Measurements from ENCODE around the gene ZFYVE19.
"Not testable (repeated sequence)": the region's sequence is repeated elsewhere in the genome, so short reads cannot be mapped to it uniquely, and the experiment has no call there.

ZFYVE19 gene

GRCh38 chr15:40847223-40847961 is 40.5 kb downstream of the ZFYVE19 start:
- peak; percentile 71 for DNase-seq

DNA sequence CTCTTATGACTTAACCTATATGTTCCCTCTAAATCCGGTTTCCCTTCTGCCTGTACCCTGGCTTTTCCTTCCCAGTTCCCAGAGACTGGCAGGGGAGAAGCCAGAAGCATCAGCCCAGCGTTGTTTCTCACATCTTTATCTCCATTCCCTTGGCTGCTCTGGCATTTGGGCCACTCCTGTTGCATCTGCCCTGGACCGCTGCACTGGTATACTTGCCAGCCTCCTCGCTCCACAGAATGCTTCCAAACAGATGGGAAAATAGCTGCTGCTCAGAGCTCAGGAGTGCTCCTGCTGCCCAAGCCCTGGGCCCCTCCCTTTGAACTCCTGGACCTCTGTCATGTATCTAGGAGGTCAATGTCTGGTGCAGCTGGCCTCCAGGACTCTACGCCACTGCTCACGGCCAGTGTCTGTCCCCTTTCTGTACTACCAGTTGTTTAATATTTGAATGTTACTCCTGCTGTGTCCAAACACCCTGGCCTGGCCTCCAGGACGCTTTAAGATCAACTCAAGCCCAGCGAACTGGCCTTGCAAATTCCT is 43.8 kb downstream of the ZFYVE19 start:
- DNase-seq: no peak

DNA sequence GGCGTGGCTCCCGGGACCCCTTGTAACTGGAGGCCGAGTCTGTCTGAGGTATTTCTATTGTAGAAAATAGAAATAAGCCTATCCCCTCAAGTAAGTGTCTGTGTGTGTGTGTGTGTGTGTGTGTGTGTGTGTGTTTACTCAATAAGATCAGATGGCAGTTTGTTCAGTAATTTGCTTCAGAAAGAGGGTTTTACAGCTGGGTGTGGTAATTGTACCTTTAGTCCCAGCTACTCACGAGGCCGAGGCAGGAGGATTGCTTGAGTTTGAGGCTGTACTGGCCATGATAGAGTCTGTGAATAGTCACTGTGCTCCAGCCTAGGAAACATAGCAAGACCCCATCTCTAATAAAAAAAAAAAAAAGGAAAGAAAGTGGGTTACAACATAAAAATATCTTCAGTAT is 45.6 kb downstream of the ZFYVE19 start:
- DNase-seq: no peak

GRCh38 chr15:40853241-40853890 is 46.5 kb downstream of the ZFYVE19 start:
- no peak for DNase-seq

DNA sequence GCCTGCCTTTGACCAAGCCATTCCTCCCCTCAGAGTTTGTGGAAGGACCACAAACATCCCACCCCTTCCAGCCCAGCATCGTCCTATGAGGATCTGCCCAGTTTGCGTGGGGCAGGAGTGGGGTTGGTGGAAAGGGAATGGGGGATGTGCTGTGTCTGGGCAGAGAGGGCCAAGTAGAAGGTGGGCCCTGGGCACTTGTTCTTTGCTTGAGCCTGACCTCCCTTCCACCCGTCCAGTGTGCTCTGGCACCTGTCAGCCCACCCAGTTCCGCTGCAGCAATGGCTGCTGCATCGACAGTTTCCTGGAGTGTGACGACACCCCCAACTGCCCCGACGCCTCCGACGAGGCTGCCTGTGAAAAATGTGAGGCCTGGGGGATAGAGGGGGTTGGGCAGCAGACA is 47.3 kb downstream of the ZFYVE19 start:
- no peak for DNase-seq

DNA sequence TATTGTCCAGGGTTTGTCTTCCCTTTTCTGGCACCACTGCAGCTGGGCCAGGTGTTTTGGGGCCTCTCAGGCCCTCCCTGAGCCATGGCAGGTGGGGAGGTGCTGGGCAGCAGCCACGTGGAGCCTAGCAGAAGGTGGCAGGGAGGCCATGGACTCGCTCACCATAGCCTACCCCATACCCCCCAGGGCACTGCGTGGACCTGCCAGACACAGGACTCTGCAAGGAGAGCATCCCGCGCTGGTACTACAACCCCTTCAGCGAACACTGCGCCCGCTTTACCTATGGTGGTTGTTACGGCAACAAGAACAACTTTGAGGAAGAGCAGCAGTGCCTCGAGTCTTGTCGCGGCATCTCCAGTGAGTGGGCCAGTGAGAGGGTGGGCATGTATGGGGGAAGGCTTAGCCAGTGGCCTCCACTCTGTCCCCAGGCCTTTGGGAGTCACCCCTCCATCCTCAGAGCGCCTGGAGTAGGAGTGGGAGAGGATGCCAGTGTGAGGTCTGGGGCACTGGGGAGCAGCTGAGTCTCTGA is 48.9 kb downstream of the ZFYVE19 start:
- DNase-seq: no peak

DNA sequence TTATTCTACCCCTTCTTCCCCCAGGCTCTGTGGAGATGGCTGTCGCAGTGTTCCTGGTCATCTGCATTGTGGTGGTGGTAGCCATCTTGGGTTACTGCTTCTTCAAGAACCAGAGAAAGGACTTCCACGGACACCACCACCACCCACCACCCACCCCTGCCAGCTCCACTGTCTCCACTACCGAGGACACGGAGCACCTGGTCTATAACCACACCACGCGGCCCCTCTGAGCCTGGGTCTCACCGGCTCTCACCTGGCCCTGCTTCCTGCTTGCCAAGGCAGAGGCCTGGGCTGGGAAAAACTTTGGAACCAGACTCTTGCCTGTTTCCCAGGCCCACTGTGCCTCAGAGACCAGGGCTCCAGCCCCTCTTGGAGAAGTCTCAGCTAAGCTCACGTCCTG is 49.9 kb downstream of the ZFYVE19 start:
- DNase-seq: no peak

- no peak for DNase-seq
Measured at GRCh38 chr15:40857601-40858341, 50.9 kb downstream of the ZFYVE19 start.

GRCh38 chr15:40858706-40859105 is 51.8 kb downstream of the ZFYVE19 start:
- DNase-seq: no peak

GRCh38 chr15:40859206-40859851 is 52.4 kb downstream of the ZFYVE19 start:
- peak; percentile 15 for DNase-seq

DNA sequence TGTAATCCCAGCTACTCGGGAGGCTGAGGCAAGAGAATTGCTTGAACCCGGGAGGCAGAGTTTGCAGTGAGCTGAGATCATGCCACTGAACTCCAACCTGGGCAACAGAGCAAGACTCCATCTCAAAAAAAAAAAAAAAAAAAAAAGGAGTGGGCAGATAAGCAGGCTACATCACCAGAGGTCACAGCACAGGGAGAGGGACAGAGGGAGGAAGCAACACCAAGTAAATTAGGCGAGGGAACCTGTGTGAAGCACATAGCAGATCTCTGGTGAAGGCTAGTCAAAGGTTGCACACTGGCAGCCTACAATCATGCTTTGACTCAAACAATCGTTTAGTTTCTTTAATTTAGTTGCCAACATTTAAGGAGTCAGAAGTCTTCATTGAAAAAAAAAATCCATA is 54.3 kb downstream of the ZFYVE19 start:
- not testable (repeated sequence) for DNase-seq

DNA sequence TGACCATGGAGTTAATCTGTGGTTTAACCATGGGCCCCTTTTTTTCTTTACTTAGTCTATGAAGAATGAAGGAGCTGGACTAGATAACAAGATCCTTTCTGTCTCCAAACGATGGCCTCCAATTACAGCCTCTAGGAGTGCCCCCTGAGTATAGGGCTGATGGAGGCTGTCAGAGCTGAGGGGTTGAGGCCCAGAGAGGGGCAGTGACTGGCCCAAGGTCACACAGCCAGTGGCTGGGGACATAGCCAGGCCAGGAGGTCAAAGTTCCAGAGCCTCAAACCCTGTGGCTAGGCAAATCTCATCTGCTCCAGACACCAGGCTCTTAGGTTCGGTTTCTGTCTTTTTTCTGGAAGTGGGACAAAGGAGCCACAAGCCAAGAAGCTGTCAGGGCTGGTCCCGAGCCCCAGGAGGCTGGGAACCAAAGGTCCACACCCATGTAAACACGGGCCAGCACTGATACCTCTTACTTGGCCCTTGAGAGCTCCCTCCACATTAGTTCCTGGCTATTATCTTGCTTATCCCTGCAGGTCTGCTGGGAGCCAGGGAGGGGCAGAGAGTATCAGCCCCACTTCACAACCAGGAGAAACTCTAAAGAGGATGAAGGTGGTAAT is 56.9 kb downstream of the ZFYVE19 start:
- DNase-seq: no peak

Measured in GF-D8 (cell line).